GM23248 (cell line): ENCODE measurements around the gene AOPEP. TPM values are rescaled to one million over a fixed set of nuclear protein-coding genes. Genes with fewer than 3 reads are reported as not detected.

ENCODE experiments used
- DNase-seq: peaks from one replicate; pipeline ENCODE4 v3.0.0-alpha.2; 2015
- H2AFZ ChIP-seq: fragments of 200-600 bp; sonication (generic); 2 replicates; pipeline ENCODE4 v1.6.1; 2016; ENCODE audit warnings: antibody characterized with exemption
- H3F3A ChIP-seq: fragments of 200-600 bp; sonication (generic); 2 replicates; pipeline ENCODE4 v1.6.1; 2016; ENCODE audit warnings: mild to moderate bottlenecking, antibody characterized with exemption, mixed run types; ENCODE audit not compliant: insufficient read depth
- H3K27ac ChIP-seq: fragments of 200-600 bp; sonication (generic); 2 replicates; pipeline ENCODE4 v1.5.1; 2016; ENCODE audit warnings: mild to moderate bottlenecking
- H3K27me3 ChIP-seq: fragments of 200-600 bp; sonication (generic); replicated peaks from 2 replicates; pipeline ENCODE4 v1.6.1; 2016; ENCODE audit warnings: mild to moderate bottlenecking; ENCODE audit not compliant: insufficient read depth
- H3K36me3 ChIP-seq: fragments of 200-600 bp; sonication (generic); 2 replicates; pipeline ENCODE4 v1.6.1; 2016; ENCODE audit warnings: low read depth, mild to moderate bottlenecking
- H3K4me1 ChIP-seq: fragments of 200-600 bp; sonication (generic); 2 replicates; pipeline ENCODE4 v1.6.1; 2016; ENCODE audit warnings: mild to moderate bottlenecking; ENCODE audit not compliant: insufficient read depth
- H3K4me2 ChIP-seq: fragments of 200-600 bp; sonication (generic); one replicate; pipeline ENCODE4 v1.6.1; 2016; ENCODE audit warnings: mild to moderate bottlenecking; ENCODE audit not compliant: unreplicated experiment
- H3K4me3 ChIP-seq: fragments of 200-600 bp; sonication (generic); 2 replicates; pipeline ENCODE4 v1.5.1; 2016; ENCODE audit warnings: mild to moderate bottlenecking
- H3K79me2 ChIP-seq: fragments of 200-600 bp; sonication (generic); 2 replicates; pipeline ENCODE4 v1.6.1; 2016; ENCODE audit warnings: mild to moderate bottlenecking; ENCODE audit not compliant: insufficient read depth
- H3K9ac ChIP-seq: fragments of 200-600 bp; sonication (generic); 2 replicates; pipeline ENCODE4 v1.6.1; 2016; ENCODE audit warnings: mild to moderate bottlenecking
- H3K9me2 ChIP-seq: fragments of 200-600 bp; sonication (generic); 2 replicates; pipeline ENCODE4 v1.6.1; 2016; ENCODE audit warnings: mixed run types, mild to moderate bottlenecking, moderate library complexity; ENCODE audit not compliant: insufficient read depth
- H3K9me3 ChIP-seq: fragments of 200-600 bp; sonication (generic); one replicate; pipeline ENCODE4 v1.6.1; 2017; ENCODE audit warnings: low read depth
- H4K20me1 ChIP-seq: fragments of 200-600 bp; sonication (generic); 2 replicates; pipeline ENCODE4 v1.6.0; 2016; ENCODE audit not compliant: insufficient read depth
- EZH2 ChIP-seq: fragments of 200-600 bp; sonication (generic); IDR thresholded peaks from 2 replicates; pipeline ENCODE4 v1.6.1; 2018; ENCODE audit warnings: antibody characterized with exemption, mild to moderate bottlenecking; ENCODE audit not compliant: insufficient read depth, poor library complexity, severe bottlenecking
- EZH2phosphoT487 ChIP-seq: fragments of 200-600 bp; sonication (generic); IDR thresholded peaks from 2 replicates; pipeline ENCODE4 v1.6.1; 2018; ENCODE audit warnings: antibody characterized with exemption, moderate library complexity, mild to moderate bottlenecking, low read depth; ENCODE audit not compliant: insufficient read depth
- WGBS, 2 experiments: methylation state at CpG; one replicate each; pipeline ENCODE4 v1.1.6; 2015 to 2017; ENCODE audit warnings: low lambda C conversion rate in 2 of 2, low coverage in 1 of 2; ENCODE audit errors: missing lambda C conversion rate in 2 of 2; 5-methylcytosine and 5-hydroxymethylcytosine counted together
- in situ Hi-C: fragments of 300-500 bp; cut with MboI; formaldehyde crosslinking; loops from 2 replicates; pipeline ENCODE4 v1.15.0; 2020
- polyA plus RNA-seq: library from polyadenylated mRNA; unstranded; fragments of >200 nt; fragmentation: Nextera tagmentation; extraction: Ambion mirVana; gene quantifications from 2 replicates; pipeline ENCODE4 v1.2.1, GENCODE V29; 2016
- total RNA-seq: library from RNA; depleted of rRNA; stranded (reverse); fragments of >200 nt; shearing (Covaris generic); gene quantifications from 2 replicates; pipeline ENCODE4 v1.2.3, GENCODE V29; 2014

AOPEP gene
- total and polyA plus RNA-seq, 2 experiments from 2014 or later: 90.0 to 120 TPM

DNA sequence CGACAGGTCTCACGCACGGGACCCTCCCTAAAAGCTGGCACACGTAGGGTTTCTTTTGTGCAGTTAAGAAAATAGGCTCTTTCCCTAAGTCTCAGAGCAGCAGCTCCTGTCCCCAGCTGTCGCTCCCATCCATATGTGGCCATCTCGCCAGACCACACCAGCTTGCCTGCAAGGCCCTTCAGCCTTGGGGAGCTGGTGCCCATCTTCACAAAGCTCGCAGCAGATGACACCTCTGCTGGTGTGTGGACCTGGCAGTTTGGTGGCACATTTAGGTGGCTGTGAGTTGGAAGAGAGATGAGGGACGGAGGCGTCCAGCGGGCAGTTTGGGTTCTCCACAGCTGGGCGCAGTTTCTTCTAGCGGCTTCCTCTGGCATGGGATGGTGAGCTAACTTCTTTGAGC lies 352.0 kb downstream of the AOPEP start:
- no peak overlapping the region for H3K9ac ChIP-seq
- H3F3A ChIP-seq: peaks cover 71% of the 10 kb centered on the region
- peaks cover 100% of the 10 kb centered on the region for H3K79me2 ChIP-seq
- DNase-seq: no peak
- H3K4me3 ChIP-seq: no peak overlapping the region
- H4K20me1 ChIP-seq: peaks cover 14% of the 10 kb centered on the region
- WGBS, 2 experiments: 88 to 92% methylated on average over 12 of the region's 12 CpGs
- no peaks in the 10 kb centered on the region for H3K9me2 ChIP-seq
- no peak overlapping the region for H2AFZ ChIP-seq
- no peak overlapping the region for H3K27ac ChIP-seq
- H3K4me1 ChIP-seq: no peaks in the 10 kb centered on the region
- H3K27me3 ChIP-seq: no peaks in the 10 kb centered on the region
- no peak overlapping the region for H3K4me2 ChIP-seq
- peaks cover 83% of the 10 kb centered on the region for H3K36me3 ChIP-seq
- H3K9me3 ChIP-seq: no peaks in the 10 kb centered on the region
- TF ChIP-seq EZH2 (no peak), EZH2phosphoT487 (no peak)
- in situ Hi-C loops: no loop called here

DNA sequence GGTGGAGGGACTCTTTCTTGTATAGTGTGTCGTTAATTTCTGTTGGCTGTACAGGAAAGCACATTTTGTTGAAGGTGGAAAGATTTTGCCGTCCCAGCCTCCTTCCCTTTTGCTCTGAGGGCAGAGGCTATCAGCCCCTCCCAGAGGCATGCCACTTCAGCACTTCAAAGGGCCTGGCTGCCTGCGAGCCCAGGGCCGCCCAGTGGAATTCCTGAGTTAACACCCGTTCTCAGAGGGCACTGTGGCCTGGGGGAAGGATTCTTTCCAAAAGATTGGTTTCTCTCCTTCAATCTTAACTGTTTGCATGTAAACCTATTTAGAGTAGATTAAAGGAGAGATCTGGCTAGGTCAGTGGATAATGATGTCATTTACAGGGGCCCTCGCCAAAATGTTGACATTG lies 352.4 kb downstream of the AOPEP start:
- Histone ChIP-seq H3K9me2 (no peaks in the 10 kb centered on the region), H3F3A (peaks cover 73% of the 10 kb centered on the region), H3K4me3 (no peak overlapping the region), H3K4me2 (no peak overlapping the region), H3K27me3 (no peaks in the 10 kb centered on the region), H3K4me1 (no peaks in the 10 kb centered on the region), H3K9me3 (no peaks in the 10 kb centered on the region), H2AFZ (no peak overlapping the region), H4K20me1 (peaks cover 14% of the 10 kb centered on the region), H3K27ac (no peak overlapping the region; the same call in 1 of the 2 replicates), H3K9ac (no peak overlapping the region), H3K79me2 (peaks cover 100% of the 10 kb centered on the region), H3K36me3 (peaks cover 83% of the 10 kb centered on the region)
- TF ChIP-seq EZH2 (no peak), EZH2phosphoT487 (no peak)
- no peak for DNase-seq
- in situ Hi-C loops: no loop called here
- 84 to 87% methylated on average over 6 of the region's 6 CpGs for WGBS, 2 experiments

DNA sequence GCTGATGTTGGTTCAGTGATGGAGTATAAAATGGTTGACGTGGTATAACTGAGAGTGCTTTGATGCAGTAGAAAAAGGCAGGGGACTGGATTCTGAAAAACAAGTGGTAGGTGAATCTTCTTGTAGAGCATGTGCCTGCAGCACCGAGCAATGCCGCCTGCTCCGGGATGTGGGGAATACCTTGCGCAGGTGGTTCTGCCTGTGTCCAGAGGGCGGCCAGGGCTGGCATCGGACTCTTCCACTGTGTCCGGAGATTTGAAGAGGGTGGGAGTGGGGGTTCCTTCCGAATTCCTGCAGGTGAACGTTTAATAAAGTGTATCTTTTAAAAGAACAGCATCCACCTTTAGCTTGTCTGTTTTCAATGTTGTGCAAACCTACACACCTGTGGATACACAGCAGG lies 353.0 kb downstream of the AOPEP start:
- in situ Hi-C loops: no loop called here
- peaks cover 72% of the 10 kb centered on the region for H3F3A ChIP-seq
- peaks cover 17% of the 10 kb centered on the region for H4K20me1 ChIP-seq
- H3K27me3 ChIP-seq: no peaks in the 10 kb centered on the region
- H3K79me2 ChIP-seq: peaks cover 100% of the 10 kb centered on the region
- no peaks in the 10 kb centered on the region for H3K9me2 ChIP-seq
- no peak overlapping the region for H3K4me3 ChIP-seq
- H2AFZ ChIP-seq: no peak overlapping the region
- H3K36me3 ChIP-seq: peaks cover 85% of the 10 kb centered on the region
- TF ChIP-seq EZH2 (no peak), EZH2phosphoT487 (no peak)
- no peak overlapping the region for H3K4me2 ChIP-seq
- WGBS, 2 experiments: 90 to 95% methylated on average over 10 of the region's 10 CpGs
- no peak overlapping the region for H3K9ac ChIP-seq
- H3K27ac ChIP-seq: no peak overlapping the region
- no peak for DNase-seq
- H3K4me1 ChIP-seq: no peaks in the 10 kb centered on the region
- H3K9me3 ChIP-seq: no peaks in the 10 kb centered on the region

DNA sequence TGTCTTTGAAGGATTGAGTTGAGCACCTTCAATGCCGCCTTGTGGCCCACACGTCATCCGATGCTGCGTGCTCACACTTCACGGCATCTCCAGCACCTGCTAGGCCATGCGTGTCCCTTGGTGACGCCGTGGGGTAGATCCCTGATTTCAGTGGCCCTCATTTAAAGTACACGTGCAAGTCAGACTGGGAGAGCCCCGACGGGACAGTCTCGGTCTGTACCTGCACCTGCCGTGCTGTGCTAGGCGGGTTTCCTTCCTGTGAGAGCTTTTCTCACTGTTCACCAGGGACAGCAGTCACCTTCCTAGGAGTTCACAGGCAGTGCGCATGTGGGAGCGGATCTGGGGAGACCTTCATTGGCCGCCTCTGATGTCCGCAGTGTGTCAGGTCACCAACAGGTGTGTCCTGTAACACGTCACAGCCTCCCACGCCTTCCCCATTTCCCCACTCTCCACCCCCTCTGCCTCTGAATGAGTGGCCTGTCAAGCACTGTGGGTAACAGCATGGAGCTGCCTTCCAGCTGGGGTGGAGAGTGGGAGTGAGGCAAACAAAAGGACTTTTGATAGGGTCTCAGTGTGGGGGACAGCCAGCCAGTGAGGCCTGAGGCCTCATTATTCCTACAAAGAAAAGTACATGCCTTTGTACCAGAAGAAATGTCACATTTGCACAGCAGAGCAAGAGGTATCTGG lies 354.6 kb downstream of the AOPEP start:
- no peaks in the 10 kb centered on the region for H3K4me1 ChIP-seq
- peaks cover 100% of the 10 kb centered on the region for H3K79me2 ChIP-seq

More for the DNA sequence above, 354.6 kb downstream of the AOPEP start:
- H3K4me2 ChIP-seq: no peak overlapping the region
- in situ Hi-C loops: no loop called here
- H3K9me2 ChIP-seq: no peaks in the 10 kb centered on the region
- H3K4me3 ChIP-seq: no peak overlapping the region
- H3K9me3 ChIP-seq: no peaks in the 10 kb centered on the region
- H4K20me1 ChIP-seq: peaks cover 17% of the 10 kb centered on the region
- H3K36me3 ChIP-seq: peaks cover 86% of the 10 kb centered on the region
- DNase-seq: no peak
- no peaks in the 10 kb centered on the region for H3K27me3 ChIP-seq
- H3F3A ChIP-seq: peaks cover 64% of the 10 kb centered on the region
- 95 to 97% methylated on average over 20 of the region's 20 CpGs for WGBS, 2 experiments
- no peak overlapping the region for H3K9ac ChIP-seq
- no peak overlapping the region for H2AFZ ChIP-seq
- TF ChIP-seq EZH2 (no peak), EZH2phosphoT487 (no peak)
- no peak overlapping the region for H3K27ac ChIP-seq
